ENCODE data around the gene SLC25A47.

The SLC25A47 gene

DNA sequence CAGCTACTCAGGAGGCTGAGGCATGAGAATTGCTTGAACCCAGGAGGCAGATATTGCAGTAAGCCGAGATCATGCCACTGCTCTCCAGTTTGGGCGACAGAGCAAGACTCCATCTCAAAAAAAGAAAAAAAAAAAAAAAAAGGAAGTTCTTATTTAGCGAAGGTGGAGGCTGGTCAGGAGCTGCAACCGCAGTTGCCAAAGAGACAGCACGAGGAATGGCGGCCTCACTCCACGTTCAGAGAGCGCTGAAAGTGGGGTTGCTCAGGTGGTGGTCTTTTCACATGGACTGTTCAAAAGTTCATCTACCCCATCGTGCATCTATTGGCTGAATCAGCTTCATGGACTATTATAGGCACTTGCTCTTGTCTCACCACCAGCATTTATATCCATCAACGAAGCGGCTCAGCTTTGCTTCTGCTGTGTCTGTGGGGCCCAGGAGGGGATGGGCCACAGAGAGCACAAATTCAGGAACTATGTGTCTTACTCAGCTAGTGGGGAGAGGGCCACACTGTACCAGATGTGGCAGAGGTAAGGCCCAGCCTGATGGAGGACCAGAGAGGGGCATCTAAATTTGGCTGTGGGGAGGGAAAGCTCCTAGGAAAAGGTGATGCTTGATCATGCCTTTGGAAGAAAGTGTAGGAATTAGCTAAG, 27.3 kb downstream of the SLC25A47 start:
- no peak for DNase-seq

GRCh38 chr14:100350986-100351385, 27.8 kb downstream of the SLC25A47 start:
- no peak for DNase-seq

DNA sequence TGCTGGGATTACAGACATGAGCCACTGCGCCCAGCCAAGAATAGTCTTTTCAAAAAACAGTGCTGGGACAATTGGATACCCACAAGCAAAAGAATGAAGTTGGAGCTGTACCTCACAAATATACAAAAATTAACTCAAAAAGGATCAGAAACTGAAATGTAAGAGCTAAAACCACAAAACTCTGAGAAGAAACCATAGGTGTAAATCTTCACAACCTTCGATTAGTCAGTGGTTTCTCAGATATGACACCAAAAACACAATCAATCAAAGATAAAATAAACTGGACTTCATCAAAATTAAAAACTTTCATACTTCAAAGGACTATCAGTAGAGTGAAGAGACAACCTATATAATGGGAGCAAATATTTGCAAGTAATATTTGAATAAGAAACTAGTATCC, 35.3 kb downstream of the SLC25A47 start:
- DNase-seq: no peak

GRCh38 chr14:100359111-100359510, 36.0 kb downstream of the SLC25A47 start:
- no peak for DNase-seq

- no peak for DNase-seq
Observed at GRCh38 chr14:100359881-100360280, 36.7 kb downstream of the SLC25A47 start.

- DNase-seq: no peak
Observed at GRCh38 chr14:100361626-100362025, 38.5 kb downstream of the SLC25A47 start.

DNA sequence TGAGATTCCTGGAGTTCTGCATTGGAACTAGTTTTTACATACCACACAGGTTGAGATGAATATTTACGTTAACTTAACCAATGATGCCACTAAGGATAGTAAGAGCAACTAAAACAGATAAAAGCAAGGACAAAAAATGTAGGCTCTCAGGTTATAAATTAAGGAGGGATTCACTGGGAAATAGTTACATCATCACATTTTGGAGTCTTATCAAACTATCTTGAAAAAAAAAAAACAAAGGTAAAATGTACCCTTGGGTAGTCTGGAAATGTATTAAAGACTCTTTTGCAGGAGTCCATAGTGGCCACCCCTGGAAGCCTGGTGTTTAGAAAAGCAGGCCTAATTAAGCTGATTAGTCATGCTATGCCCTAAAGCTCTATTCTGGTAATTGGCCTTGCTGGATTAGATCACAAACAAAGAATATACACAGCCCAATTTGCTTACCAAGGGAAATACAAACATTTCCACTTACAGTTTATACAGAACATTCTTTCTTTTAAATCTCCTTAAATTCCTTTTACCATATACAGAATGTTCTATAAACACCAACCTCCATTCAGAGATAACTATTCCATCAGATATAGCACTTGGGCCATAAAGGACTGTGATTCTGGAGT, 39.3 kb downstream of the SLC25A47 start:
- no peak for DNase-seq

DNA sequence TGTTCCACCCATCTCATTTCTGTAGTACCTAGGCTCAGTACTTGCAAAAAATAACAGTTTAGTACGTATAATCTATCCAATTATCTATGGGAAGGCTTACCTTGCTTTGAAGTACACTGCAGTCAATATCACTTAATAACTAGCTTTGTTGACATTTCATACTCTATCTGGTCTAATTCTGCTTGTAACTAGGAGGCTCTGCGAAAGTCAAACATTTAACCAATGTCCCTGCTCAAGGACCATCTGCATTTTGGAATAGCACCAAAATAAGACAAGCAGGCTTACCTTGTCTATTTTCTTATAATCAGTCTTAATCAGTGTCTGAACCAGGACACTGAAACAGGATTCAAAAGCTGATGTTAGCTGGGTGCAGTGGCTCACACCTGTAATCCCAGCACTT, 39.9 kb downstream of the SLC25A47 start:
- DNase-seq: no peak

DNA sequence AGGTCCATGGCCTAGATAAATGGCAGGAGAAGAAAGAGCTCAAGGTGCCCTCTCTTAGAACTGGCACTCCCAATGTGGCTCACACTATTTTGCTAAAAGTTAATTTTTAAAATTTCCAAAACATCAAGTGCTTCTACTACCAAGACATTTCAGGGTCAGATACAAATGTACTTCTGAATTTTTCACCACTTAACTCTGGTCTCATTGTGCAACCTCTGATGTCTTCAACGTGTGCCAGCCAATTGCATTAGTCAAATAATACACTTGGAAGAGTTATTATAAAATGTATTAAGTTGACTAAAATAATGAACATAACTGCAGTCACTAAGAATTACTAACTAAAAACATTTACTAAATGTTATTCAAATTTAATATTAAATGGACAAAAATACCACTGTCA, 41.3 kb downstream of the SLC25A47 start:
- DNase-seq: no peak

DNA sequence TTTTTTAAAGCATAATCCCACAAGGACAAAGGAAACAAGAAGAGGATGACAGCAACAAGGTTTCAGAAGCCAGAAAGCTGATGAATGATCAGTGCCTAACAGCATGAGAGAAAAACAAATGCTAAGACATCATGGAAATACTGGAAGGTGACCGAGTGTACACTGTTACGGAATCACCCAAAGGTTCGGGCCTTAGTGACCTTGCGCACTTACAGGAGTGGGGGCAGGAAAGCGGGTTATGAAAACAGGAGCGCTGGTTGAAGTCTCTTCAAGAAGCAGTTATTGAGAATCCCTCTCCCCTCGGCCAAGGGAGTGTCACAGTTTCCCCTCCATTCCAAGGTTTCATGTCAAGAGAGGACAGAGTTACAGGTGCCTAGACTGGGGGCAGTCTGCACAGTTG, 42.6 kb downstream of the SLC25A47 start:
- DNase-seq: no peak

- no peak for DNase-seq
Observed at GRCh38 chr14:100369019-100369418, 45.9 kb downstream of the SLC25A47 start.

- DNase-seq: no peak
Observed at GRCh38 chr14:100370003-100370402, 46.9 kb downstream of the SLC25A47 start.

- DNase-seq: no peak
Observed at GRCh38 chr14:100371773-100372172, 48.6 kb downstream of the SLC25A47 start.

DNA sequence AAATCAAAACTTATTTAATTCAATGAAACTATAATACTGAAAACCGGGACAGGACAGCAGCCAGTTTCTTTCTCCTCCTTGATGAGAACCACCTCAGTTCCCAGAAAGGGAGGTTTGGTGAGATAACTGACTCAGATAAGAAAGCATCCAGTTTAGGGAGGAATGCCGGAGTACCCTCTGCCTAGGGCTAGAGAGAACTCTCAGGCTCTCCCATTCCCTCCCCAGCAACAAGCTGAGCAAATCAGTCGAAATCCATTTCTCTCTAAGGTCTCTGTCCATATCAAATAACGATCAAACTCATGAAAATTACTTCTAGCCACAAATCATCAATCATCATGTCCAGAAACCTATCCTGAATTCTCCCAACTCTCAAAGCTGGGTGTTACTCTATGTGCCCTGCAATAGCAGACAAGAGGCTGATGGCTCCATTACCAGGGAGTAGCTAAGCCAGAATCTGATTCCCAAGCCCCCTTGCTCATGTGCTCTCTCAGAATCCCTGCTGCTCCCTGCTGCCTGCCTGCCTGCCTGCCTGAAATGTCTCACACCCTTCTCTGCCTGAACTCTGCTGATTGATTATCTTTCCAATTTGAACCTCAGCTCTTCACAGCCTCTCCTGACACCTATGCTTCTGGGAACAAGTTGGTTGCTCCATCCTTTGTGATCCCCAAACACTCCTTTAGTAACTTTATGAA, 49.4 kb downstream of the SLC25A47 start:
- DNase-seq: no peak

DNA sequence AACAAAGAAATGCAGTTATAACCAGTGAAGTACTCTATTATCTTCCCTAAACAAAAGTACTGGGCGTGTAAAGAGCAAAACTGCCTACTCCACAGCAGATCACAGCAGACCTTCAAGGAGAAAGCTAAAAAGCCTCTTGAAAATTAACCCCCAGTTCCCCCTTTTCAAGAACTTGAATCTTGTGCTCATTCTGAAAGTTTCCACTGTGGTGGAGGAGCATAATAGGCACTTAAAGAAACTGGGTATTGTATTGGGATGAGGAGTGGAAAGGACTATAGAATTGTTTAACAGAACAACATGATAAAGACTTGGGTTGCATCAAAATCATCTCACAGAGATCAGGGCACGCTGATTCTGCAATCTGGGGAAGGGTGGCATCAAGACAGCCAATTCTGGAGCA, 51.1 kb downstream of the SLC25A47 start:
- no peak for DNase-seq

DNA sequence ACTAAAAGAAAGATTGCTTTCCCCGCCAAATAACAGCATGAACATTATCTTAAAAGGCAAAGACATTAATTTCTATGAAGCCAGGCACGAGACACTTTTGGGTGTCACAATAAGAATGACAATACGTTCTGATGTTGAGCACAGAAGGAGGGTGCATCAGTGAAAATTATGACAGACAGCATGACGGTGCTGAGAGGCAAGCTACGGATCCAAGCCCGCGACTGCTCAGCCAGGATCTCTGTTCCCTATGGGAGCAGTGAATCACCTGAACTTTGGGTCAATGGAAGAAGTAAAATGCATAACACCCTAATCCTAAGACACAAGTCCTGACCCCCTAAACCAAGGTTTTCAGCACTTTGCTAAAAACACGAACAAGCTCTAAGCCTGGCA, 51.7 kb downstream of the SLC25A47 start:
- no peak for DNase-seq

DNA sequence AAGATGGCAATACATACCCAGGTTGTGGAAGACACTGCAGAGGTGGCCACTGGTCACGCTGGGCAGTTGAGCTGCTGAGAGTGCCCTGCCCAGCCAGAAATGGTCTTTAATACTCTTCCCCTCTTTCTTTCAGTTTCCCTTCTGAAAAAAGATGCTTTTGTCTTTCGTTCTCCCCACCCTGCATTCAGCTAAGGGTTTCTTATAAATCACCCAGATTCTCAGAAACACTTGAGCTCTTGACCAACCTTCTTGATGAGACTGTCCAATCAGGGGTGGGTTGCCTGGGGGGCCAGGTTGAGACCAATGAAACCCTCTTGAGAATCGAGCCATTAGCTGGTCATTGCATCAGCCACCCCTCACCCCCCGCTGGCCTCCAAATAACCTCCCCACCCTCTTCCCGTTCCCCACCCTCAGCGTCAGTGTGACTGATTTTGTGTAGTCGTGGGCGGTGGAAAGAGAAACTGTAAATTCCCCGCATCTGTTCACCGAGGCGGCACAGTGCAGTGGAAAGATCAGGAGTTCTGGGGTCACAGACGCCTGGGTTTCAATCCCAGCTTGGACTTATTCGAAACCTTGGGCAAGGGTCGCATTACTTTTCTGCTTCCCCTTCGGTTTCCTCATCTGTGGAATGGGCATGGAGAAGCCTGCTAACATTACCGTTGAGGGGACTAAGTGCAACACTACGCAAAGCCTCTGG, 52.3 kb downstream of the SLC25A47 start:
- peak; percentile 73 to 86 for DNase-seq

DNA sequence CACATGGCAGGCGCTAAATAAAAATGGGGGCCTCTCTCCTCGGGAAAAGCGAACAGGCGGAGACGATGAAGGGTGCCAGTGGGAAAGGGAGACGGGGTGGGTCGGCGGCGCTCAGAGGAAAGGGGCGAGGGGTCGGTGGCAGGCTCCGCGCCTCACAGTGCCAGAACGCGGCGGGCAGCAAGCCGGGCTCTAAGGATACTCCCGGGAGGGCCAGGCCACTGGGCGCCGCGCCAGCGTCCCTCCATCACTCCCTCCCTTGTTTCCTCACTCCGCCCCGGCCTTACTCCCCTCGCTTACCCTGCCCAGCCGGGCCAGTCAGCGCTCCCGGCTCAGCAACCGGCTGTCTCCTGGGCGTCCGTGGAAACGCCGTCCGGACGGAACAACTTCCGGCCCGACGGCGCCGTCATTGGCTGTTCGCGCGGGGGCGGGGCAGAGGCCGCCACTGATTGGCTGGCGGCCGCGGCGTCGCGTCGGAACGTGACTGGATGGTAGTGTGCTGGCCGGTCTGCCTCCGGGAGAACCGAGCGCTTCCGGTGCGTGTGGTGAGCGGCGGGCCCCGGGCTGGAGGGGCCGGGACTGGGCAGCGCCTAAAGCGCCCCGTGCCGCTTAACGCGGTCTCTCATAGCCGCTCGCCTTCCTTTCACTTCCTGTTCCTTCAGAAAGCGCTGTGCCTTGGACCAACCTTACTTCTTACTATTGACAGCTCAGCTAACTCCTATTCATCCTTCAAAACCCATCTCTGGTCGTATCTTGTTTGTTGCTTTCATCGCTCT, 53.0 kb downstream of the SLC25A47 start, which contains the start of gene WDR25:
TSS of gene WDR25 (plus strand) at position 523 of the 773 bp plus-strand sequence.
- peak; percentile 90 to 94 for DNase-seq

DNA sequence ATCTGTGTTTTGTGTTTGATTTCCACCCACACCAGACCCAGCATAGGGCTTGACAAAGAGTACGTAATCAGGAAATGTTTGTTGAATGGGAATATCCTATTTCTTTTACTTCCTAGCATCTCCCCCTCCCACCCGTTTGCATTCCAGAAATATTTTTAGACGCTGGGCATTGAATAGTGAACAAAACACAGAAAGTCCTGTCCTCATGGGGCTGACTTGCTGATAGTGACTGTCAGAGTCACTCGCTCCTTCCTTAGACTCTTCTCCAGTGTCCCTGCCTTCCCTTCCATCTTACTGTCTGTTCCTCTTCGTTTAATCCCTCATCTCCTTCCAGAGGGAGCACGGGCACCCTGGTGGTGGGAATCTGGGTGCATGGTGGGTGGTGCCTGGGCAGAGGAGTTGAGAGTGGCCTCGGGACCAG, 53.6 kb downstream of the SLC25A47 start:
- no peak for DNase-seq
